ENCODE measurements around the gene ZBTB2.

DNA sequence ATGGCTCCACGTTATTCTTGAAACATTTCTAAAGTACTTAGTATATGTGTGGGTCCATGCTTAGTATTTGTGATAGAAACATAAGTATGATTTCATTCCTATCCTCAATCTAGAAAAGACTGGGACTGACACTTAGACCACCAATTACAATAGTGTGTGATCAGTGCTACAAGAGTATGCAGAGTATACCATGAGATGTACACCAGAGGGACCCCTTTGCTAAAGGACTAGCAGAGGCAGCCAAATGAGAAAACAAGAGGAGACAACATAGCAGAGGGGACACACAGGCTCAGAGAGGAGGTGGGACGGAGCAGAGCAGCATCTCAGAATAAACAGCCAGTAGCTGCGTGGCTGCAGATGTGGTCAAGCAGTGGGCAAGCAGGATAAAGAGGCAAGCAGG is 39.5 kb upstream of the ZBTB2 start:
- no peak for TF ChIP-seq POLR2AphosphoS5 (IDR thresholded peaks at IDR 0.05; ENCODE audit: low read depth, low read length)
- TF ChIP-seq POLR2A (IDR thresholded peaks at IDR 0.05; ENCODE audit: low read depth, low read length): no peak

Data from GM12891 (cell line).